ENCODE measurements around the gene ACER2. TPM values are rescaled to one million over a fixed set of nuclear protein-coding genes. Genes with fewer than 3 reads are reported as not detected.

Gene ACER2
- total RNA-seq, 1 experiment from 2014 or later, result 0.84 TPM

DNA sequence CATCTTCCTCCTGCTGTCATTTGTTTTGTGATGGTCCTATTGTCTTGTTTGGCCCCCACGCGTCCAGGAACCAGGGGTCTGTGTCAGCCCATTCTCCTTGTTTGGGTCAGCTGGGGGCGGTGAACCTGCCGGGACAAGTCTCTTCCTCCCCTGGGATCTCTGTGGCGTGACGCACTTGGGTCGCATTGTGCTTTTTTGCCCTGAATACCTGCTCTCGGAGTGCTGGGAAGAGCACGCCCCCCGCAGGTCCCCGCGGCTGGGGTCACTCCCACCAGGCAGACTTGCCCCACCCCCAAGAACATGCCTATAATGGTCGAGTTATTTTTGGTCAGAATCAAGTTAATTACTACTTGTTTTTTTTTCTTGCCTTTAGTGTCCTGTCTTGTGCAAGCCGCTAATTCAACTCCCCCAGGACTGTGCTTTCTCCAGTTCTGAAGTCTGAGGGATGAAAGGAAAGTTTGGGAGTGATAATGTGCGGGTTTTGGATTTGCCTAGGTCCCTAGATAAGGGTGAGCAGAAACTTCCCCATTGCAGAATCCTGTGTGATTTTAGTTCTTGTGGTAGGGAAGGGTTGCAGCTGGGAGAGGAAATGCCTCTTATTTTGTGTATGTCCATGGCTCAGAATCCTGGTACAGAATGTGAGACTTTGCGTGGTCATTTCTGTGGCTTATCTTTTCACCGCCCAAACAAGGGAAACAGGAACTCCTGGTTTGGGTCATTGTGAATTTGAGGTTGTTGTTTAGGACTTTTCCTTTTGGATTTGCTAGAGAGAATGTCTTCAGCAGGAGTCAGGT, 789 bp downstream of the ACER2 start:
- TF ChIP-seq, protein P1, sequence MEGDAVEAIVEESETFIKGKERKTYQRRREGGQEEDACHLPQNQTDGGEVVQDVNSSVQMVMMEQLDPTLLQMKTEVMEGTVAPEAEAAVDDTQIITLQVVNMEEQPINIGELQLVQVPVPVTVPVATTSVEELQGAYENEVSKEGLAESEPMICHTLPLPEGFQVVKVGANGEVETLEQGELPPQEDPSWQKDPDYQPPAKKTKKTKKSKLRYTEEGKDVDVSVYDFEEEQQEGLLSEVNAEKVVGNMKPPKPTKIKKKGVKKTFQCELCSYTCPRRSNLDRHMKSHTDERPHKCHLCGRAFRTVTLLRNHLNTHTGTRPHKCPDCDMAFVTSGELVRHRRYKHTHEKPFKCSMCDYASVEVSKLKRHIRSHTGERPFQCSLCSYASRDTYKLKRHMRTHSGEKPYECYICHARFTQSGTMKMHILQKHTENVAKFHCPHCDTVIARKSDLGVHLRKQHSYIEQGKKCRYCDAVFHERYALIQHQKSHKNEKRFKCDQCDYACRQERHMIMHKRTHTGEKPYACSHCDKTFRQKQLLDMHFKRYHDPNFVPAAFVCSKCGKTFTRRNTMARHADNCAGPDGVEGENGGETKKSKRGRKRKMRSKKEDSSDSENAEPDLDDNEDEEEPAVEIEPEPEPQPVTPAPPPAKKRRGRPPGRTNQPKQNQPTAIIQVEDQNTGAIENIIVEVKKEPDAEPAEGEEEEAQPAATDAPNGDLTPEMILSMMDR (conservative IDR thresholded peaks at IDR 0.05; ENCODE audit: low read depth, low read length), result no peak
- no peak for TF ChIP-seq EZH2 (IDR thresholded peaks at IDR 0.05; ENCODE audit: borderline replicate concordance, low read depth, low read length, poor library complexity, severe bottlenecking)
- Histone ChIP-seq H3K36me3 (ENCODE audit: insufficient read depth, low read length, poor library complexity, severe bottlenecking) (no peaks in the 10 kb centered on the region), H3K27ac (ENCODE audit: low read depth, low read length, poor library complexity, severe bottlenecking) (no peak overlapping the region), H3K9me3 (ENCODE audit: low read depth, low read length, poor library complexity, severe bottlenecking) (no peaks in the 10 kb centered on the region), H3K4me1 (ENCODE audit: insufficient read depth, low read length, poor library complexity, severe bottlenecking) (no peaks in the 10 kb centered on the region), H3K27me3 (replicated peaks; ENCODE audit: insufficient read depth, low read depth, low read length, poor library complexity) (no peaks in the 10 kb centered on the region), H3K4me3 (ENCODE audit: low read depth, low read length, poor library complexity, severe bottlenecking) (peak overlapping the region; percentile 61)
- POLR2A ChIA-PET (ENCODE audit: low non-redundant PET), result no interaction called here
- CTCF ChIA-PET, result no interaction called here
- peak; percentile 13 for DNase-seq (ENCODE audit: low spot score)
- BruUV-seq (replicated peaks), result no TSS peak
- intact Hi-C loops (cut with micrococcal nuclease; ENCODE audit: unreplicated experiment), result no loop called here

DNA sequence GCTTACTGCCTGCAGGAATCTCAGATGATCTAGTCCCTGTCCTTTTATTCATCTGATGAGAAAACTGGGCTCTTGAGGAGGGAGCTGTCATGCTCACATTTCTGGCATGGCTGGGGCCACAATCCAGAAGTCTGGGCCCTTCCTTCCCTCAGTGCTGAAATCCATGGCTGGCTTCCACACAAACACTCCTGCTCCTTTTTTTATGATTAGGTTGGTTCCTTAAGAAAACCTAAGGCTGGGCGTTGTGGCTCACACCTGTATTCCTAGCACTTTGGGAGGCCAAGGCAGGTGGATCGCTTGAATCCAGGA, 1.3 kb downstream of the ACER2 start:
- ChIA-PET POLR2A (ENCODE audit: low non-redundant PET) (no interaction called here), CTCF (no interaction called here)
- intact Hi-C loops (cut with micrococcal nuclease; ENCODE audit: unreplicated experiment), result no loop called here
- no peaks in the 10 kb centered on the region for H3K36me3 ChIP-seq (ENCODE audit: insufficient read depth, low read length, poor library complexity, severe bottlenecking)
- no peaks in the 10 kb centered on the region for H3K4me1 ChIP-seq (ENCODE audit: insufficient read depth, low read length, poor library complexity, severe bottlenecking)
- no peak for DNase-seq (ENCODE audit: low spot score)
- BruUV-seq (replicated peaks), result no TSS peak
- no peaks in the 10 kb centered on the region for H3K27me3 ChIP-seq (replicated peaks; ENCODE audit: insufficient read depth, low read depth, low read length, poor library complexity)
- no peak overlapping the region for H3K4me3 ChIP-seq (ENCODE audit: low read depth, low read length, poor library complexity, severe bottlenecking)
- H3K9me3 ChIP-seq (ENCODE audit: low read depth, low read length, poor library complexity, severe bottlenecking), result no peaks in the 10 kb centered on the region
- H3K27ac ChIP-seq (ENCODE audit: low read depth, low read length, poor library complexity, severe bottlenecking), result no peak overlapping the region
- TF ChIP-seq, protein P1 (conservative IDR thresholded peaks at IDR 0.05; ENCODE audit: low read depth, low read length), result no peak
- no peak for TF ChIP-seq EZH2 (IDR thresholded peaks at IDR 0.05; ENCODE audit: borderline replicate concordance, low read depth, low read length, poor library complexity, severe bottlenecking)

DNA sequence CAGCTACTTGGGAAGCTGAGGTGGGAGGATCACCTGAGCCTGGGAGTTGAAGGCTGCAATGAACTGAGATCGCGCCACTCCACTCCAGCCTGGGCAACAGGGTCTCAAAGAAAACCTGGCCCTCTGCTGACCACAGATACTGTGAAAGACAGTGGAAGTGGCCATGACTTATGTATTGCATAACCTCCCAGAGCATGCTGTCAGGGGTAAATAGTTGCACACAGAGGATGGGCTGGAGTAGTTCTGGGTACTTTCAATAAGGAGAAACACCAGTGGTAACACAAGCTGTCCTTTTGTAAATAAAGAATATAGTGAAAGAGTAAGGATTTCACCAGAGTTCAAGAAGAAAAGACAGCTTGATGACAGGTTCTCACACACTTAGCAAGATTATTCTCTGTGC, 1.8 kb downstream of the ACER2 start:
- ChIA-PET POLR2A (ENCODE audit: low non-redundant PET) (no interaction called here), CTCF (no interaction called here)
- Histone ChIP-seq H3K27ac (ENCODE audit: low read depth, low read length, poor library complexity, severe bottlenecking) (no peak overlapping the region), H3K4me1 (ENCODE audit: insufficient read depth, low read length, poor library complexity, severe bottlenecking) (no peaks in the 10 kb centered on the region), H3K4me3 (ENCODE audit: low read depth, low read length, poor library complexity, severe bottlenecking) (no peak overlapping the region), H3K27me3 (replicated peaks; ENCODE audit: insufficient read depth, low read depth, low read length, poor library complexity) (no peaks in the 10 kb centered on the region), H3K9me3 (ENCODE audit: low read depth, low read length, poor library complexity, severe bottlenecking) (no peaks in the 10 kb centered on the region), H3K36me3 (ENCODE audit: insufficient read depth, low read length, poor library complexity, severe bottlenecking) (no peaks in the 10 kb centered on the region)
- DNase-seq (ENCODE audit: low spot score), result no peak
- BruUV-seq (replicated peaks), result no TSS peak
- intact Hi-C loops (cut with micrococcal nuclease; ENCODE audit: unreplicated experiment), result no loop called here
- TF ChIP-seq EZH2 (IDR thresholded peaks at IDR 0.05; ENCODE audit: borderline replicate concordance, low read depth, low read length, poor library complexity, severe bottlenecking), result no peak
- TF ChIP-seq, protein P1 (conservative IDR thresholded peaks at IDR 0.05; ENCODE audit: low read depth, low read length), result no peak

All from A673 (cell line).